OCI-LY1 (cell line): ENCODE results near the gene ABHD16A.

Source experiments
- H2AFZ ChIP-seq: fragments of 200-600 bp; sonication (generic), shearing (Covaris generic); 2 replicates; pipeline ENCODE4 v1.6.0; 2014; ENCODE audit warnings: antibody characterized with exemption, mild to moderate bottlenecking, low read length
- H3F3A ChIP-seq: fragments of 200-600 bp; sonication (generic), shearing (Covaris generic); 2 replicates; pipeline ENCODE4 v1.6.0; 2014; ENCODE audit warnings: mild to moderate bottlenecking, antibody characterized with exemption, low read length, moderate library complexity; ENCODE audit not compliant: insufficient read depth
- H3K27ac ChIP-seq: fragments of 200-600 bp; sonication (generic); 2 replicates; pipeline ENCODE4 v1.5.1; 2014; ENCODE audit warnings: low read length, mixed run types, mild to moderate bottlenecking, low read depth; ENCODE audit not compliant: poor library complexity, severe bottlenecking
- H3K27me3 ChIP-seq: fragments of 200-600 bp; sonication (generic); 2 replicates; pipeline ENCODE4 v1.6.0; 2014; ENCODE audit warnings: antibody characterized with exemption, mild to moderate bottlenecking, low read length, moderate library complexity; ENCODE audit not compliant: insufficient read depth
- H3K36me3 ChIP-seq: fragments of 200-600 bp; sonication (generic); 2 replicates; pipeline ENCODE4 v1.6.1; 2014; ENCODE audit warnings: mild to moderate bottlenecking, antibody characterized with exemption, low read length, moderate library complexity, mixed read lengths; ENCODE audit not compliant: insufficient read depth
- H3K4me1 ChIP-seq: fragments of 200-600 bp; sonication (generic); 2 replicates; pipeline ENCODE4 v1.5.1; 2014; ENCODE audit warnings: mild to moderate bottlenecking, low read length, moderate library complexity; ENCODE audit not compliant: insufficient read depth, severe bottlenecking
- H3K4me2 ChIP-seq: fragments of 200-600 bp; sonication (generic), shearing (Covaris generic); 2 replicates; pipeline ENCODE4 v1.6.1; 2014; ENCODE audit warnings: low read length
- H3K4me3 ChIP-seq: fragments of 200-600 bp; sonication (generic); 2 replicates; pipeline ENCODE4 v1.5.1; 2014; ENCODE audit warnings: low read length, low read depth, mild to moderate bottlenecking, mixed read lengths; ENCODE audit not compliant: poor library complexity, severe bottlenecking
- H3K79me2 ChIP-seq: fragments of 200-600 bp; shearing (Covaris generic); 2 replicates; pipeline ENCODE4 v1.6.1; 2016; ENCODE audit warnings: mixed run types, low read length, mixed read lengths; ENCODE audit not compliant: insufficient read depth
- H3K9ac ChIP-seq: fragments of 200-600 bp; sonication (generic), shearing (Covaris generic); 2 replicates; pipeline ENCODE4 v1.6.1; 2014; ENCODE audit warnings: mild to moderate bottlenecking, low read length, mixed read lengths
- H3K9me2 ChIP-seq: fragments of 200-600 bp; sonication (generic), shearing (Covaris generic); 2 replicates; pipeline ENCODE4 v1.6.1; 2014; ENCODE audit warnings: low read depth, mild to moderate bottlenecking, low read length, mixed read lengths
- H3K9me3 ChIP-seq: fragments of 200-600 bp; shearing (Covaris generic); 2 replicates; pipeline ENCODE4 v1.6.1; 2014; ENCODE audit warnings: low read length, mixed read lengths
- H4K20me1 ChIP-seq: fragments of 200-600 bp; sonication (generic), shearing (Covaris generic); 2 replicates; pipeline ENCODE4 v1.6.0; 2016; ENCODE audit warnings: mild to moderate bottlenecking, low read length; ENCODE audit not compliant: insufficient read depth
- CTCF ChIP-seq: fragments of 200-600 bp; sonication (generic), shearing (Covaris generic); IDR thresholded peaks from 2 replicates; pipeline ENCODE4 v1.5.1; 2017; ENCODE audit warnings: mild to moderate bottlenecking, antibody characterized with exemption, low read length, moderate library complexity, mixed read lengths
- EZH2 ChIP-seq: fragments of 200-600 bp; sonication (generic), shearing (Covaris generic); IDR thresholded peaks from 2 replicates; pipeline ENCODE4 v1.8.0; 2017; ENCODE audit warnings: borderline replicate concordance, mixed run types, mild to moderate bottlenecking, antibody characterized with exemption, low read length, moderate library complexity, mixed read lengths

Gene ABHD16A

GRCh38 chr6:31749301-31750036 is 46.3 kb upstream of the ABHD16A start:
- no peaks in the 10 kb centered on the region for H3K79me2 ChIP-seq
- no peaks in the 10 kb centered on the region for H3K9me2 ChIP-seq
- H3F3A ChIP-seq, result no peaks in the 10 kb centered on the region
- H3K27ac ChIP-seq, result no peak overlapping the region
- H2AFZ ChIP-seq, result no peak overlapping the region
- TF ChIP-seq EZH2 (no peak), CTCF (no peak)
- H3K36me3 ChIP-seq, result peaks cover 33% of the 10 kb centered on the region
- no peaks in the 10 kb centered on the region for H3K27me3 ChIP-seq
- H3K9ac ChIP-seq, result no peak overlapping the region
- no peaks in the 10 kb centered on the region for H3K9me3 ChIP-seq
- H4K20me1 ChIP-seq, result no peaks in the 10 kb centered on the region
- H3K4me1 ChIP-seq, result no peaks in the 10 kb centered on the region
- H3K4me3 ChIP-seq, result no peak overlapping the region
- H3K4me2 ChIP-seq, result no peak overlapping the region

- TF ChIP-seq CTCF, result no peak
- TF ChIP-seq EZH2, result no peak
- Histone ChIP-seq H3K9ac (no peak overlapping the region), H3K4me3 (no peak overlapping the region), H3K36me3 (peaks cover 54% of the 10 kb centered on the region), H3K4me2 (no peak overlapping the region), H3K9me2 (no peaks in the 10 kb centered on the region), H3K27ac (no peak overlapping the region), H2AFZ (no peak overlapping the region), H3F3A (no peaks in the 10 kb centered on the region), H3K9me3 (no peaks in the 10 kb centered on the region), H4K20me1 (no peaks in the 10 kb centered on the region), H3K4me1 (peaks cover 12% of the 10 kb centered on the region), H3K27me3 (no peaks in the 10 kb centered on the region), H3K79me2 (no peaks in the 10 kb centered on the region)
Measured at GRCh38 chr6:31744422-31744821, 41.3 kb upstream of the ABHD16A start.

GRCh38 chr6:31742894-31743293 is 39.8 kb upstream of the ABHD16A start:
- Histone ChIP-seq H3F3A (no peaks in the 10 kb centered on the region), H3K4me2 (no peak overlapping the region), H3K27ac (no peak overlapping the region), H3K79me2 (no peaks in the 10 kb centered on the region), H3K27me3 (no peaks in the 10 kb centered on the region), H4K20me1 (no peaks in the 10 kb centered on the region), H3K9me2 (no peaks in the 10 kb centered on the region), H3K4me1 (peaks cover 27% of the 10 kb centered on the region), H3K9me3 (no peaks in the 10 kb centered on the region), H3K36me3 (peaks cover 50% of the 10 kb centered on the region), H3K9ac (no peak overlapping the region), H2AFZ (no peak overlapping the region), H3K4me3 (no peak overlapping the region)
- TF ChIP-seq EZH2 (no peak), CTCF (no peak)
